UCSD-AML1 (cell line): ENCODE results near the gene SORT1.
"Not testable (repeated sequence)": the region's sequence is repeated elsewhere in the genome, so short reads cannot be mapped to it uniquely, and the experiment has no call there.

Experiments used
- DNase-seq: peaks from one replicate; lab custom pipeline; 2025; ENCODE audit not compliant: unreplicated experiment; lab: John Stamatoyannopoulos, UW

Gene SORT1

GRCh38 chr1:109397581-109398342 lies at the start of gene SORT1:
Gene SORT1 (minus strand): TSS chr1:109397918. CDS start chr1:109397892, 26 bp downstream.
- DNase-seq, result peak; percentile 87

GRCh38 chr1:109445949-109446695 lies 48.4 kb upstream of the SORT1 start:
- not testable (repeated sequence) for DNase-seq

- no peak for DNase-seq
Observed at GRCh38 chr1:109444346-109444745, 46.6 kb upstream of the SORT1 start.

GRCh38 chr1:109443476-109443875 lies 45.8 kb upstream of the SORT1 start:
- no peak for DNase-seq

GRCh38 chr1:109441069-109441468 lies 43.4 kb upstream of the SORT1 start:
- no peak for DNase-seq

- DNase-seq, result no peak
Observed at GRCh38 chr1:109438798-109439297, 41.1 kb upstream of the SORT1 start.

- DNase-seq, result no peak
Observed at GRCh38 chr1:109434484-109434883, 36.8 kb upstream of the SORT1 start.

GRCh38 chr1:109433322-109433721 lies 35.6 kb upstream of the SORT1 start:
- DNase-seq, result no peak

- DNase-seq, result no peak
Observed at GRCh38 chr1:109432336-109432735, 34.6 kb upstream of the SORT1 start.

- DNase-seq, result no peak
Observed at GRCh38 chr1:109427171-109427467, 29.4 kb upstream of the SORT1 start.

- peak; percentile 96 for DNase-seq
Observed at GRCh38 chr1:109426281-109427170, 28.8 kb upstream of the SORT1 start, which contains the start of gene PSMA5. Gene PSMA5 (minus strand): TSS chr1:109426448. CDS start chr1:109426330, 118 bp downstream.

GRCh38 chr1:109425391-109426280 lies 27.9 kb upstream of the SORT1 start:
- DNase-seq, result peak; percentile 84

GRCh38 chr1:109423498-109423897 lies 25.8 kb upstream of the SORT1 start:
- DNase-seq, result no peak

GRCh38 chr1:109412551-109412950 lies 14.8 kb upstream of the SORT1 start:
- no peak for DNase-seq

- DNase-seq, result no peak
Observed at GRCh38 chr1:109404838-109405237, 7.1 kb upstream of the SORT1 start.

- no peak for DNase-seq
Observed at GRCh38 chr1:109402025-109402424, 4.3 kb upstream of the SORT1 start.

- no peak for DNase-seq
Observed at GRCh38 chr1:109400035-109400655, 2.4 kb upstream of the SORT1 start.

GRCh38 chr1:109399326-109399957 lies 1.7 kb upstream of the SORT1 start:
- DNase-seq, result no peak
